Testis (tissue), 3 donors: ENCODE data around the gene TAGLN2. TPM values are rescaled to one million over a fixed set of nuclear protein-coding genes. Genes with fewer than 3 reads are reported as not detected.
A peak's percentile ranks its signal among the peaks of the same experiment; 100 is the strongest.

ENCODE experiments used
- DNase-seq: peaks from one replicate; pipeline ENCODE4 v3.0.0-alpha.2; 2019
- H3K27ac ChIP-seq, 2 donors: fragments of 200-600 bp; sonication (generic); one replicate each; pipeline ENCODE4 v1.5.1; 2019
- H3K27me3 ChIP-seq: fragments of 200-600 bp; sonication (generic); one replicate; pipeline ENCODE4 v1.5.1; 2019
- H3K36me3 ChIP-seq: fragments of 200-600 bp; sonication (generic); one replicate; pipeline ENCODE4 v1.5.1; 2017; ENCODE audit warnings: low read depth; ENCODE audit errors: missing control alignments
- H3K4me1 ChIP-seq: fragments of 200-600 bp; sonication (generic); one replicate; pipeline ENCODE4 v1.5.1; 2019
- H3K4me3 ChIP-seq, 2 donors: fragments of 200-600 bp; sonication (generic); one replicate each; pipeline ENCODE4 v1.5.1; 2017 to 2019
- H3K9me3 ChIP-seq: fragments of 200-600 bp; sonication (generic); one replicate; pipeline ENCODE4 v1.5.1; 2017
- CTCF ChIP-seq, 3 experiments: fragments of 450-650 bp in 2 of 3; fragments of 200-600 bp in 1 of 3; sonication (generic) in 1 of 3; IDR thresholded peaks; one replicate each; pipeline ENCODE4 v1.5.1; 2016 to 2019; ENCODE audit warnings: antibody characterized with exemption in 3 of 3, mild to moderate bottlenecking in 2 of 3, moderate library complexity in 1 of 3
- POLR2A ChIP-seq: fragments of 450-650 bp; IDR thresholded peaks from one replicate; pipeline ENCODE4 v1.6.1; 2017; ENCODE audit warnings: antibody characterized with exemption, mild to moderate bottlenecking, moderate library complexity
- WGBS, 2 donors: methylation state at CpG; one replicate each; pipeline ENCODE4 v1.1.5; 2018; 5-methylcytosine and 5-hydroxymethylcytosine counted together
- intact Hi-C: fragments of 100-400 bp; cut with DNase I; formaldehyde crosslinking; loops from one replicate; pipeline ENCODE4 v1.15.1; 2023; ENCODE audit warnings: low total_unique reads
- polyA plus RNA-seq: library from polyadenylated mRNA; stranded (reverse); fragments of 350-450 nt; fragmentation: Illumina TruSeq; extraction: RNeasy Lipid Tissue Mini Kit (QIAGEN cat#74804); gene quantifications from one replicate; pipeline ENCODE4 v1.2.3, GENCODE V29; 2014; ENCODE audit warnings: low read depth, low replicate concordance; ENCODE audit not compliant: insufficient read depth
- total RNA-seq, 2 donors: library from RNA; depleted of rRNA; stranded (reverse); fragments of >200 nt; gene quantifications; one replicate each; pipeline ENCODE4 v1.2.3, GENCODE V29; 2016

The TAGLN2 gene
- total and polyA plus RNA-seq, 3 donors from 2014 or later: 204 to 389 (median 305) TPM

GRCh38 chr1:159927849-159928431, 2.6 kb upstream of the TAGLN2 start:
- Histone ChIP-seq H3K4me1 (peaks cover 14% of the 10 kb centered on the region), H3K36me3 (no peaks in the 10 kb centered on the region), H3K27me3 (no peaks in the 10 kb centered on the region), H3K9me3 (no peaks in the 10 kb centered on the region), H3K27ac (no peak overlapping the region), H3K4me3 (no peak overlapping the region)
- 69 to 80% methylated on average over 8 to 13 of the region's 13 CpGs for WGBS, 2 donors
- intact Hi-C loops: no loop called here
- TF ChIP-seq POLR2A (no peak), CTCF (IDR thresholded peaks at IDR 0.05) (no peak)
- no peak for DNase-seq

GRCh38 chr1:159927211-159927848, 2.0 kb upstream of the TAGLN2 start:
- no peak overlapping the region for H3K4me3 ChIP-seq
- intact Hi-C loops: no loop called here
- peaks cover 20% of the 10 kb centered on the region for H3K4me1 ChIP-seq
- no peaks in the 10 kb centered on the region for H3K27me3 ChIP-seq
- WGBS, 2 donors: 89 to 90% methylated on average over 2 to 16 of the region's 16 CpGs
- DNase-seq: no peak
- H3K36me3 ChIP-seq: no peaks in the 10 kb centered on the region
- no peak overlapping the region for H3K27ac ChIP-seq
- no peaks in the 10 kb centered on the region for H3K9me3 ChIP-seq
- TF ChIP-seq POLR2A: no peak
- TF ChIP-seq CTCF (IDR thresholded peaks at IDR 0.05): no peak

- peak overlapping the region; percentile 64 to 88 for H3K4me3 ChIP-seq
- no peaks in the 10 kb centered on the region for H3K9me3 ChIP-seq
- peaks cover 28% of the 10 kb centered on the region for H3K4me1 ChIP-seq
- DNase-seq: peak; percentile 56
- H3K27ac ChIP-seq: peak overlapping the region; percentile 43 to 74
- 0 to 2% methylated on average over 6 to 7 of the region's 7 CpGs for WGBS, 2 donors
- H3K27me3 ChIP-seq: no peaks in the 10 kb centered on the region
- intact Hi-C loops: no loop called here
- no peaks in the 10 kb centered on the region for H3K36me3 ChIP-seq
- TF ChIP-seq CTCF (IDR thresholded peaks at IDR 0.05) (no peak), POLR2A (no peak)
Observed at GRCh38 chr1:159925719-159926078, 392 bp upstream of the TAGLN2 start.

- Histone ChIP-seq H3K4me3 (peak overlapping the region; percentile 64 to 88), H3K27me3 (no peaks in the 10 kb centered on the region), H3K4me1 (peaks cover 28% of the 10 kb centered on the region), H3K9me3 (no peaks in the 10 kb centered on the region), H3K36me3 (no peaks in the 10 kb centered on the region), H3K27ac (peak overlapping the region; percentile 74 to 91)
- 2 to 4% methylated on average over 11 to 31 of the region's 31 CpGs for WGBS, 2 donors
- no peak for TF ChIP-seq POLR2A
- TF ChIP-seq CTCF (IDR thresholded peaks at IDR 0.05): no peak
- intact Hi-C loops: no loop called here
- peak; percentile 83 for DNase-seq
Observed at GRCh38 chr1:159924025-159924790, 1.1 kb downstream of the TAGLN2 start.
